ENCODE results near the gene CFAP61.

CFAP61 gene

DNA sequence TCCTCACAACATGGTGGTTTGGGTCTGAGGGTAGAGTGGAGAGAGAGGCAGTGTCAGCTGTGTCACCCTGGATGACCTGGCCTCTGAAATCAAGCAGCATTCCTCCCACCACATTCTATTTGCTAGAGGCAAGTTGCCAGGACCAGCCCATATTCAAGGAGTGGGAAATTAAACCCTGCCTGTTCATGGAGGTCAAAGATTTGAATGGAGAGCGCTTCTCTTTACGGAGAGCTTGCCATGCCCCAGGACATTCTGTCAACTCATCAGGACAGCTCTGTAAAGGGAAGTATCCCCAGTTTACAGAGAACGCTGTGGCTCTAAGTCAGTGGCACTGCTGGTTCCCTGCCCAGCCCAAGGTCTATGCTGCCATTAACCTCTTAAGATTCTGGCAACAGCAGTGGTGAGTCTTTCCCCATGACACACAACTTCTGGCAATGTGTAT is 225.6 kb downstream of the CFAP61 start:
- DNase-seq: no peak

DNA sequence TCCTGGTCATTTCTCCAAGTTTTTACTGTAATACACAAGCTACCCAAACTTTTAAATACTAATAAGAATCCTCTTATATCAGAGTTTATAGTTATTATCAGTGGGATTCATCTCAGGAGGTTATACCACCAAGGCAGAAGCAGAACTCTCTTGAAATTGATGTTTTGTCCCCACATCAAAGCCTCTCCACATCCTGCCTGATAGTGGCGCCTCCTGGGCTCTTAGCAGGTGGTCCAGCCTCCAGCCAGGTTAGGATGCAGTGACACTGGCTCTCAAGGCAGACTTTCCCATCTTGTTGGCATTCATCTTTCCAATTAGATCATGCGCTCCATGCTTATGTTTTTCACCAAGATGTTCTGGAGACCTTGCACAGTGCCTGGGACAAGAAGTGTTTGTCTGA is 233.7 kb downstream of the CFAP61 start:
- DNase-seq: no peak

DNA sequence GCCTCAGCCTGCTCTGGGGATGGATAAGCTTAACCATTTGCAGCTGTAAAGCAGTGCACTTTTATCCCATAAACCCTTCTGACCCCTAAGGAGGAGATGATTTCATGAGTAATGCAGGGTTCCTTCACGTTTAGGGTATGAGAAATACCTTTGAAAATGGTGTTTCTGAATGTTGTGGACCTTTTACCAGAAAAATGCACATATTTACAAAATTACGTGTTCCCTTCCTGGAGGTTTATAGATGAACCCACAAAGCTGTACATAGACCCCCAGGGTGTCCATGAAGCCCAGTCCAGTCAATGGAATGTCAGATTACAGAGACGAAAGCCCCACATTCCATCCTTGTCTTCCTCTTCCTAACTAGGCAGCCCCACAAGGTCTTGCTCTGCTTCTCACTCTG is 237.0 kb downstream of the CFAP61 start:
- no peak for DNase-seq

DNA sequence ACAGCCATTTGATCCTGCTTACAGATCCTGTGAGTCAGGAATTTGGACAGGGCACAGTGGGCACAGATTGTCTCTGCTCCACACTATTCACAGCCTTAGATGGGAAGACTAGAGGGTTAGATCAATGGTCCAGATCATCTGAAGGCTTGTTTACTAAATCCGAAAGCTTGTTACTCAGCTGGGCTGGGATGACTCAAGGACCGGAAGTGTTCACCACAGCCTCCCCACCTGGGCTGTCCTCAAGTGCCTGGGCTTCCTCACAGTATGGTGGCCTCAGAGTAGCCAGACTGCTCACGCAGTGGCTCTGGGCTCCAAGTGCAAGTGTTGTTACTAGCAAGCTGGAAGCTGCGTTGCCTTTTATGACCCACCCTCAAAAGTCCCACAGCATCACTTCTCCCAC is 240.1 kb downstream of the CFAP61 start:
- DNase-seq: no peak

DNA sequence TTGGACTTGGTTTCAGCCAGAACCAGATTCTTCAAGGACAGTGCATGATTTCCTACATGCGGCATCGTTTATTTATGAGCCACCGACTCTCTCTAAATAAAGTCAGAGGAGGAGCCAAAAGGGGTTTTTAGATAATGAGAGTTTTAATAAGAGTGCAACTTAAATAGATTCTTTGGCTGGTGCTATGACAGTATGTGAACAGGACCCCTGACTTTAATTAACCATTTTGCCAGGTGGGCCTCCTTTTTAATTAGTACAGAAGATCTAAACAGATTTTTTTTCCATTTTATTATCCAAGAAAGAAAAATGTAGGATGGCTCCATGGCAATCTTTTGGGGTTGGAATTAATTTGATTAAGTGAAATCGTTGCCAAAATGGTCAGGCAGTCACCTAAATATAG is 240.8 kb downstream of the CFAP61 start:
- no peak for DNase-seq

DNA sequence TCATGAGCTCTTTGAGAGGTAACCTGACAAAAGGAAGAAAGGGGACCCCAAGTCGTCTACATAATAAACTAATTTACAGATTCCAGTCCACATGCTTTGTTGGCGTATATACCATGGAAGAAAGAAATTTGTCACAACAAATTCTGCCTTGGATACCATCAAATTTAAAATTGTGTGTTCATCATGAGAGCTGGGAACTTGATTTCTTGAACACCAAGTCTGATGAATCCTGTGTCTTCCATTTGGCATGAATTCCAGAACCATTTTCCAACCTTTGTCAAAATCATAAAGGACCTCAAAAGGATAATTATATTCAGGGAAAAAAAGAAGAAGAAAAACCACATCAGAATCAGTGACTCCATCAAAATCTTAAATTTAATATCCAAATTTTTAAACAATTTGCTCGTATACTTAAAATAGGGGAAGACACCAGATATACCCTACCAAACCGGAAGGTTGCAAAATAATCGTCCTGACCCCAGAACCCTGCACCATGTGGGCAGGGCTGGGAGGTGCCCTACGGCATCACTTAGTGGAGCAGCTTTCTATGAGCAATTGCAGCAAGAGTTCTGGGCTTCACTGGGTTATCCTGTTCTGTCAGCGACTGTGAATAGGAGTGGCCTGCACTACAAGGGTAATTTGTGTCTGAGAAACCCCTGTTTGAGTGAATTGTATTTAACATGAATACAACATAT is 241.5 kb downstream of the CFAP61 start:
- DNase-seq: no peak

DNA sequence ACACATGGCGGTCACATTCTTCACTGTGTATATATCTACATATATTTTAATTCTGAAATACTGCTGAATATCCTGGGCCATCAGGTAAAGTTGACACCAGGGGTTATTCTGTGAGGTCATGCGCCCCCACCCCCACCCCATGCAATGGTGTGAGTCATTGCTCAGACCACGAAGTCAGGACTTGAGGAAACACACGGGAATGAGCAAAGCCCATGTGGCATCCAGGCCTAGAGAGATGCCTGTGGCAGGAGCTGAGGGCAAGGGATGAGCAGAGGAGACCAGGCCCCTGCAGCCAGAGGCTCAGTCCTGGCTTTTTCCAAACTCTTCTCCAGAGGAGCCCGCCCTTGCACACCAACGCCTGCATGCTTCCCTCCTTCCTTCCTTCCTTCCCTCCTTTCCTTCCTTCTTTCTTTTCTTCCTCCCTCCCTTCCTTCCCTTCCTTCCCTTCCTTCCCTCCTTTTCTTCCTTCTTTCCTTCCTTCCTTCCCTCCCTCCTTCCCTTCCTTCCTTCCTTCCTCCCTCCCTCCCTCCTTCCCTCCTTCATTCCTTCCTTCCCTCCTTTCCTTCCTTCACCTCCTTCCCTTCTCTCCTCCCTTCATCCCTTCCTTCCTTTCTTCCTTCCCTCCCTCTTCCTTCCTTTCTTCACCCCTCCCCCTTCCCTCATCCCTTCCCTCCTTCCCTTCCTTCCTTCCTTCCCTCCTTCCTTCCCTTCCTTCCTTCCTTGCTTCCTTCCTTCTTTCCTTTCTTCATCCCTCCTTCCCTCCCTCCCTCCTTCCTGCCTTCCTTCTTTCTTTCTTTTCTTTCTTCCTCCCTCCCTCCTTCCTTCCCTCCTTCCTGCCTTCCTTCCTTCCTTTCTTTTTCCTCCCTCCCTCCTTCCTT is 243.5 kb downstream of the CFAP61 start:
- no peak for DNase-seq

DNA sequence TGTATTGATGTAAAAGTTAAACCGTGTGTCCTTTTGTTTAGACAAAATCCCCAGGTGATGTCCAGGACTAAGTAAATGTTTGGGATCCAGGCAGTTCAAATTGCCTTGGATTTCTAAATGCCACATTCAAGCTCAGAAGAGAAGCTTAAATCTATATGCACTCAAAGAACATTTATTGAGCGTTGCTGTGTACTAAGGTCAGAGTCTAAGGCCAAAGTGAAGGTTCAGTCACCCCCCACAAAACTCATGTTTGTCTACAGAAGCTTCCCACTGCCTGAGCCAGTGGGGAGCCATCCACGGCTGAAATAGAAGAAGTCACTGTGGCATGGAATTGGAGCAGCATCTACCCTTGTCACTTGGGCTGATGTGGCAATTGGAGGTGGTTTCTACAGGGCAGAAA is 244.8 kb downstream of the CFAP61 start:
- no peak for DNase-seq

DNA sequence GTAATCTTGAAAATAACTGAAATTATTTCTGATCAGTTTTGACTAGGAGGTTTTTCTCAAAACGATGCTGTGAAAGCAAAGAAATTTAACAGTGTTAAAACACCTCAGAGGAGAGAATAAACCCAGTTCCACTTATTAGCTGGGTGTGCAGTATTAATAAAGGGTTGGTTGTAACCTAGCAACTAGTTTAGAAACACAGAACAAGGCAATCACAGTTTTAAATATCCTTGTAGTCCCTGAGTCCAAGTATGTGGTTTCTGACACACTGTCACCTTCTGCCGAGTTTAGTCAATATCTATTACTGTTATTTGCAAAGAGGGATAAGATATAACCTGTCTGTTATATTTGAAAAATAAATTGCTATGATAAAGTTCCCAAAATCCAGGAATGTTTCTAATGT is 245.4 kb downstream of the CFAP61 start:
- no peak for DNase-seq

DNA sequence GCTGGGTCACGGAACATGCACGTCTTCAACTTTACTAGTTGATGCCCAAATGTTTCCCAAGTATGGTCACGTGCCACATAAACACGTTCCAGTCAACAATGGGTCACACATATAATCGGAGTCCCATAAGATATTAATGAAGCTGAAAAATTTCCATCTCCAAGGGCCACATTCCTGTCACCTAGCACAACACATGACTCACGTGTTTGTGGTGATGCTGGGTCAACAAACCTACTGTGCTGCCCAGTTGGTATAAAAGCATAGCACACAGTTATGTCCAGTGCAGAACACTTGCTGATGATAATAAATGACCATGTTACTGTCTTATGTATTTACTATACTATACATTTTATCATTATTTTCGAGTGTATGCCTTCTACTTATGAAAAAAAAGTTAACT is 247.6 kb downstream of the CFAP61 start:
- no peak for DNase-seq

DNA sequence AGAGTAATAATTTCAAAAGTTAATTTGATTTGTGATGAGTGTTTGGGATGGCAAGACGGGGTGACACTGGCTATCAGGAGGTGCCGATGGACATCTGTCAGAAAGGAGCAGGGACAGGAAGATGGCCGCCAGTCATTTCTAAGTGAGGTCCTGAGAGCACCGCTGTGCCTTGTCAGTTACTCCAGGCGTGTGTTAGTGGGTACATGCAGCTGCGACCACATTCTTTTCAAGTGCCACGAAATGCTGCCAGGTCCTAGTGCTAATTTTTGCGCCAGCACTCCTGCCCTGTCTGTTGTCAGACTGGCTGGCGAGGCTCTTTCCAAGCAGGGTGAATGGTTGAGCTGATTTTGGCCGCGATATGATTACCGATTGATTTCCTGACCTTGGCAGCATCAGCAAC is 251.0 kb downstream of the CFAP61 start:
- no peak for DNase-seq

DNA sequence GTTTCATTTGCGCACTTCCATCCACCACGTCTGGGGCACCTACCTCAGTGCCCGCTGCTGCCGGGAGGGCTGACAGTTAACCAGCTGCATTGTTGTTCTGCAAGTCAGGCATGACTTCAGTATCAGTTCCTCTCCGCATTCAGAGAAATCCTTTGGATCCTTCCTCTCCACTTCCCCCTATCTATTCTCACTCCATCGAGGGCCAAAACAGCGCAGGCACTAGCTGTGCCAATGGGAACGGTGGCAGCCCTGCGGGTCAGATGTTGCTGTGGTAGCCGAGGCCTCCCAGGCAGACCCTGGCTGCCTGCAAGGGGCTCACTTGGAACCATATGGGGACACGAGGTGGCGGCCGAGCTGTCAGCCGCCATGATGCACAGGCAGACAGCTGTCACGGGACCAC is 251.4 kb downstream of the CFAP61 start:
- DNase-seq: no peak

DNA sequence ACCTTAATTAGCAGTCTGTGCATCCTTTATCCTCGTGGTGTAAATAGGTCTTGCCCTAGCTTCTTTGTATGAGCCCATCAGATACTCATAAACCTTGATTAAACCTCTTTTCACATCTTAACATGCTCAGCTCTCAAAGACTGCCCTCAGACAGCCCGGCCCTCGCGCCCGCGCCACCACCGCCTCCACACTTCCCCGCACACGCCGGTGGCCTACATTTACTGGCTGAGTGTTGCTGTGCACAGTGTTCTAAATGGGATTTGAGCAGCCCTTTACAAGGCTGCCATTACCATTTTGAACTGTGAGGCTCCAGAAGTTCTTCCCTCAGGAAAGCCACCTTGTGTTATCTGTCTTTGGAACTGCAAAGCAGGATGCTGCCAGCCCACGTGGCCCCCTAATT is 252.6 kb downstream of the CFAP61 start:
- no peak for DNase-seq

DNA sequence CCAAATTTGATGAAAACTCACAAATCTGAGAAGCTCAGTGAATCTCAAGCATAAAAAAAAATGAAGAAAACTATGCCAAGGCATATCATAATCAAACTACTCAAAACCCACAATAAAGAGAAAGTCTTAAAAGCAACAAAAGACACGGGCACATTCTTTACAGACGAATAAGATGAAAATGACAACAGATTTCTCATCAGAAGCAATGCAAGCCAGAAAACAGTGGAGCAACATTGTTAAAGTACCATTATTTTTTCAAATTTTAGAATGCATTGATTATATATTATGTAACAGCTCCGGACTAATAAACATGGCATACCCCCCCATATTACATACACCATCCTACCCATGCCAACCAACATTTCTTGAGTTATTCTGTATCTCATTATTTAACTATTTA is 260.2 kb downstream of the CFAP61 start:
- DNase-seq: no peak

DNA sequence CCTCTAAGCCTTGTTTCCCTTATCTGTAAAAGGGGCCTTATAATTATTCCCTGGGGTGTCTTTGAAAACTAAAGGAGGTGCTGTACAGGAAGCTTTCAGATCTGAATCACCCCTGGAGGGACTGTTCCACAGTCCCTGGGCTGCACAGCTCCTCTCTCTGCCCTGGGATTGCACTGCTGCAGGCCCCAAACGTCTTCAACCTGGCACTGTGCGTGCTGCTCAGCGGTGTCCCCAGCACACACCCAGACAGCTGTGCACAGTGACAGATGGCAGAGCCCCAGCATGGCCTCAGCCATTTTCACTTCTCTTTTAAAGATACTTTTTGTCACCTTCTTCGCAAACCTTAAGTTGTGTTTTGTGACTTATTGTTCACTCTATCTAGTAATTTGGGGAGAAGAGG is 264.9 kb downstream of the CFAP61 start:
- no peak for DNase-seq

DNA sequence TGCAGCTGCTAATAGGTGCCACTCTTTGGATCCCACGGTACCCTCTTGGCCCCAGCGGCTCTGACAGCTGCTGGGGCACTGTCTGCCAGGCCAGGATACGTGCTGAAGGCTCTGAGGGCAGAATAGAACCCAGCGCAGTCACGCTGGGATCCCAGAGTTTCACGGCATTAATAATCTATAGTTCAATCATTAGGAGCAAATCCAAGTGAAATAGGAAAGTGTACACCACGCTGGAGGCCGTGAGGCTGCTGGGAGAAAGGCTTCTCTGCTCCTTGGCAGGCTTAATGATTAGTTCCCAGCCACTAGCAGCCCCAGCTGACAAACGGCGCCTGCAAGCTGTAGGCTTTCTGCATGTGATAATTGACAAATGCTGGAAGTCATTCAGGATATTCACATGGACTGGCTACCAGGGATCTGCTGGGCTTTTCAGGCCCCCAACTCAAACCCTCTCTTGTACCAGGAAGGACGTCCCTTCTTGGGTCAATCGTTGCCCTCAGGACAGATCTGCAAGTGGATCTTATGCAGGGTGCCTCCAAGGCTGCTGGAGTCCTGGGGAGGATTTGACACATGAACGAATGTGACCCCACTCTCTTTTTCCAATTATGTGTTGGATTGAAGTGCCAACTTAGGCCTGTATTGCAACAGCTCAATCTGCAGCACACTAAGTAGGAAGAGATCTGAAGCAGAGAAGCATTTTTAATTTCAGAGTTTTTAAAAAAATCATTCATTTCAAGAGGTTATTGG is 265.5 kb downstream of the CFAP61 start:
- no peak for DNase-seq

DNA sequence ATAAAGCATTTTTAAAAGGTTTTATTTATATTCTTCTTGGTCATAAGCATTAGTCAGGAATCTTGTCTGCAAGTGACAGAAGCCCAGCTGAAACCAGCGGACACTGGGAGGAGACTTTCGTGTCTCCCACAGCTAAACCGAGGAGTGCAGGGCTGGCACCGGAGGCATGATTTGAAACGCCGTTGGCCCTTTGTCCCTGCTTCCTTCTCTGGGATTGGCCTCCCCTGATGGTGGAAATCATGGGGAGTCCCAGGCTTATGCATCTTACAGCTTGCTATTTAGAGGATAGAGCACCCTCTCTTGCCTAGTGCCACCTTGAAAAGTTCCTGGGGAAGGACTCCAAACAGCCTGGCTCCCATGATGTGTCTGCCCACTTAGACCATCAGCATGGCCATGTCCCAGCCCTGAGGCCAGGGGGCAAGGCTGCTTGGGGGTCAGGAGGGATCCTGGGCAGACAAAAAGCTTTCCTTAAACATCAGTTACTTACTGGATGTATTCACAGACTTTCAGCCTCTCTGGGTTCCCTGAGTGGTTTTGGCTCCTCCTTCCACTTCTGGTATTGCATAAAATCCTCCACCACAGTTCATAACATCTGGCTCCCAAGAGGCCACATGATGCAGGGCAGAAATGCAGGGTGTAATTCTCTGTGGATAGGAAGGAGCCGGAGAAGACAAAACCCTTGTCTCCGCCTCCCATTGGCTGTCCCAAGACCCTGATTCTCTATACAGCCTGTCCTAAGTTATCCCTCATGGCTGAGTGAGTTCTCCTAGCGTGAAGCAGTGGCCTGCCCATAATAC is 266.2 kb downstream of the CFAP61 start:
- no peak for DNase-seq

DNA sequence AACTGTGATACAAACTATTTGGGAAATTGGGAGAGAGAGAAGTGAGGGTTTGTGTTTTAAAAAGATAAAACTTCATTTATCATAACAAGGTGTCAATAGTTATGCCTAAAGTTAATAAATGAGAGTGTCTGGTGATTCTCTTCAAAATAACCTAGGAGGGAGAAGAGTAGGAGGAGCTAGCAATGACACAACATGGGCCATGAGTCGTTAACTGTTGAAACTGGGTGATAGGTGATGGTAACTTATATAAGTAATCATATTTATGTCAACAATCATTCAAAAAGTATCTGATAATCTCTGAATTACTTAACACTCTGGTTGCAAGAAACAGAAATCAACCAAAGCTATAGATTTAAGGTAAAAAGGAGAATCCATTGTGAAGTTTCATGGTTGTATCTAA is 268.8 kb downstream of the CFAP61 start:
- no peak for DNase-seq

DNA sequence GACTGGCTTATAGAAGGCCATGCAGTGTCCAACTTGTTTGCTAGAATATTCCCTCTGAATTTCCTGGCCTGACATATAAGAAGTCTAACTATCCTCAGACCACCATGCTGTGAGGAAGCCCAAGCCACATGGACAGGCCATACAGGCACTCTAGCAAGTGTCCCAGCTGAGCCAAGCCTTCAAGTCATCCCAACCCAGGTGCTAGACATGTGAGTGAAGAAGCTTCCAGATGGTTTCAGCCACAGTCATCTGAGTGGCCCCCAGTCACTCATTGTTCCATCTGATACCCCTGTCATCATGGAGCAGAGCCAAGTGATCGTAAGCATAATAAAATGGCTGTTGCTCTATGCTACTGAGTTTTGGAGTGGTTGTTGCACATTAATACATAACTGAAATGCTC is 269.6 kb downstream of the CFAP61 start:
- no peak for DNase-seq

DNA sequence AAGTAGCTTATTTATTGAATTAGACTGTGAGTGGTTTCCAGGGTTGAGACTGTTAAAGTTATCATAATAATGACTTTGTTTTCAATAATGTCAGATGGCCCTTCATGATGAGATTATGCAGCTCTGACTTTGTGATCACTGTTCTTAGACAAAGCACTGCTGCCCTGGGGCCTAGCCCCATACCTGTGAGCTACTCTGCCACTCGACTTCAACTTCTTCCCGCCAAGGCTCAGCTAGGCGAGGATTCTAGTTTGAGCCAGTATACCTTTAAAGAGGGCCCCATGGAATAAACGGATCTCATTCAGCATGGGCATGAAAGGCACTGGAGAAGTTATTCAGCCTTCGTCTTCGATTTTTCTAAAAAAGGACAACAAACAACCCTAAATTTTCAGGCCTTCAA is 270.6 kb downstream of the CFAP61 start:
- no peak for DNase-seq

DNA sequence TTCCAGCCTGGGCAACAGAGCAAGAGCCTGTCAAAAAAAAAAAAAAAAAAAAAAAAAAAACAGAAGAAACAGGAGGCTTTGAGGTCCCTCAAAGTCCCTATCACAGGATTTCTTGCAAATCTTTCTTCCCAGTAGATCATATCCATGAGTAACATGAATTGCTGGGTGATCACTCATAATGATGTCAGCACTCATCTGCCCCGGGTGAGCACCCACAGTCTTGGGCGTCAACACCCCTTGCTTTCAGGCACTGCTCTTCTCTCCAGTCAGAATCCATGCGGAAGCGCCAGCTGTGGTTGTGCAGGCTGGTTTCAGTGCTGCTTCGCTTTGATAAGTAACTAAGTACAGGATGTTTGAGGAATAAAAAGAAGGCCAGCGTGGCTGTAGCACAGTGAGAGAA is 275.4 kb downstream of the CFAP61 start:
- DNase-seq: no peak

DNA sequence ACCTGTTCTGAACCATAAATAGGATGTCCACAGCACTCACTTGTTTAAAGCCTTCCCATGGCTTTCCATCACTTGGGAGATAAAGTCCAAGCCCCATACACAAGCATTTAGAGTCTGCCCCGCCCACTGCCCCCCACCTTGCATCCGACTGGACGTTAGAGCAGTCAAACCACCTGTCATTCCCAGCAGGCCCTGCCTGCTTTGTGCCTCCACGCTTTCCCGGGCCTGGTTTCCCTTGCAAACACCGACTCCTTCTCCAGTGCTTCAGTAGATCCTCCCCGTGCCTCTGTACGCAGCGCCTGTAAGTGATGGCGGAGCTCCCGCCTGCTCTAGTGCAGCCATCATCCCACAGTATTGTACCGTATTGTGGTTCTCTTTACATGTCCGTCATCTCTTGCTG is 277.2 kb downstream of the CFAP61 start:
- DNase-seq: no peak

DNA sequence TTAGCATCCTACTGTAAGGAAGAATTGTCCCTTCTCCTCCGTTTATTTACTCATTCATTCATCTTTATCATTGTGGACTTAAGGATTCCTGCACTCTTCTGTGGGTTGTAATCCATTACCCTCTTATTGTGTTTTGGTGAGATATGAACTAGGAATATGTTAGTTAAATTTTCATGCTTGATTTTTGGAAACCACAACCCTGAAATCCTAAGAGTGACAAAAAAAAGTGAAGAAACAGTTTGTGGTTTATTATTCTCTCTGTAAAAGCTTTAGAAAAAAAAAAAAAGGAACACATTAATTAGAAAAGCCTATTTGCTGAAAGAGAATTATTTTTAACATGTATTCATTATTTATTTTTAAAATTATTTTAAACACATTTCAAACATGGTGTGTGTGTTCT is 278.8 kb downstream of the CFAP61 start:
- DNase-seq: no peak
